Activated CD4-positive, alpha-beta T cell treated with anti-CD3 and anti-CD28 coated beads, Interleukin-2, amount 10 ng/mL, durations not matched to agents 24 days and 14 days (primary cell): ENCODE data around the gene PIGU. TPM values are rescaled to one million over a fixed set of nuclear protein-coding genes. Genes with fewer than 3 reads are reported as not detected.

ENCODE experiments used
- DNase-seq: peaks from one replicate; pipeline ENCODE4 v3.0.0; 2022
- H3K27ac Mint-ChIP-seq: one replicate; pipeline ENCODE4 v1.8.0; 2022; ENCODE audit warnings: mild to moderate bottlenecking, mixed read lengths
- H3K27me3 Mint-ChIP-seq: one replicate; pipeline ENCODE4 v1.8.0; 2022; ENCODE audit warnings: mixed read lengths
- H3K36me3 Mint-ChIP-seq: one replicate; pipeline ENCODE4 v1.8.0; 2022; ENCODE audit warnings: low read depth, mild to moderate bottlenecking, mixed read lengths
- H3K4me1 Mint-ChIP-seq: one replicate; pipeline ENCODE4 v1.8.0; 2021; ENCODE audit warnings: mixed read lengths
- H3K4me3 Mint-ChIP-seq: one replicate; pipeline ENCODE4 v1.8.0; 2022; ENCODE audit warnings: mild to moderate bottlenecking, moderate library complexity, mixed read lengths
- H3K9me3 Mint-ChIP-seq: one replicate; pipeline ENCODE4 v1.8.0; 2021; ENCODE audit warnings: mixed read lengths
- intact Hi-C: fragments of 100-400 bp; cut with micrococcal nuclease; formaldehyde crosslinking; loops from one replicate; pipeline ENCODE4 v1.15.1; 2023
- total RNA-seq: library from RNA; stranded (reverse); gene quantifications from 2 replicates; pipeline ENCODE4 v1.2.3, GENCODE V29; 2022

Gene PIGU
- total RNA-seq, 1 donor from 2014 or later, result 27.1 TPM

DNA sequence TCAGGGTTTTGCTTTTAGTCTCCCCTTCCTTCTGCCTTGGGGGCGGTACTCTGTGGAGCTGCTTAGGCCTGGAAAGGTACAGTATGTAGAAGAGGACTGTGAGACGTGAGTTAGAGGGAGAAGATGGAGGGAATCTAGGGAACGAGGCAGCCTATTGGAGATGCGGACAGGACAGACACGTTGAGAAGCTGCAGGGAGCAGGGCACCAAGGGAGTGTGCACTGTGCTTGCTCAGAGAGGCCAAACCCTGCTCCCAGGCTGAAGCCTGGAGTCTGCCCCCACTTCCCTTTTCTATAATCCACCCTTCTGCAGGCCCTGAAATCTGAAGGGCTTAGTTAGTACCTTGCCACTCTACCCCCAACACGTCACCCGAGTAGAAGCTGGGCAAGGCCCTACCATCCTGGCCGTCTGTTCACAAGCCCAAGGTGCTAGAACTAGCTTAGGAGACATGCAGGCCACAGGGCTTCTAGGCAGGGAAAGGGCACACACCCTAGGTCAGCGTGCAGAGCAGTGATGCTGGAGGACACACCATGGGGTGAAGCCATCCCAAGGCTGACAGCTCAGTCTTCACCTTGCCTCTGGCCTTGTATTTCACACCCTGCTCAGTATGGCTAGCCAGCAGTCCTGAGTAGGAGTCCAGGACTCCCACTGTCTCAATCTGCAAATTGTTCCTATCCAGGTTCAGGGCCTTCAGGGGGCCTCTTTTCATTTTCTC lies 34.1 kb upstream of the PIGU start:
- H3K27me3 Mint-ChIP-seq, result peaks cover 7% of the 10 kb centered on the region
- peak overlapping the region; percentile 85 for H3K4me3 Mint-ChIP-seq

DNA sequence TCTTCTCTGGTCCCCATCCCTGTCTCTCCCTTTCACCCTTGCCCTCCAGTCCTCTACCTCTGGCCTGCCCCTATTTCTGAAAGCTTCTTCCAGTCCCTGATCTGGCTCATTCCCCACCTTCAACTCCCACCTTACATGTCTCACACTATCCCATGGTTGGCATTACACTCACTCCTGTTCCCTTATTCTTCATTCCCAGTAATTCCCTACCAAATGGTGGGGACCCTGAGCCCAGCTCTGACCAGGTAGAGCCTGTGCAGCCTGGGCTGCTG lies 33.6 kb upstream of the PIGU start:
- peak overlapping the region; percentile 76 for H3K27ac Mint-ChIP-seq
- peaks cover 22% of the 10 kb centered on the region for H3K36me3 Mint-ChIP-seq
- H3K4me1 Mint-ChIP-seq, result peaks cover 28% of the 10 kb centered on the region
- peak overlapping the region; percentile 85 for H3K4me3 Mint-ChIP-seq
- DNase-seq, result no peak
- intact Hi-C loops, result no loop called here
- H3K27me3 Mint-ChIP-seq, result peaks cover 7% of the 10 kb centered on the region
- H3K9me3 Mint-ChIP-seq, result no peaks in the 10 kb centered on the region

More for the DNA sequence above, 34.1 kb upstream of the PIGU start:
- peaks cover 22% of the 10 kb centered on the region for H3K36me3 Mint-ChIP-seq
- peak; percentile 61 for DNase-seq
- no peaks in the 10 kb centered on the region for H3K9me3 Mint-ChIP-seq
- no peak overlapping the region for H3K27ac Mint-ChIP-seq
- H3K4me1 Mint-ChIP-seq, result peaks cover 26% of the 10 kb centered on the region
- intact Hi-C loops, result no loop called here

DNA sequence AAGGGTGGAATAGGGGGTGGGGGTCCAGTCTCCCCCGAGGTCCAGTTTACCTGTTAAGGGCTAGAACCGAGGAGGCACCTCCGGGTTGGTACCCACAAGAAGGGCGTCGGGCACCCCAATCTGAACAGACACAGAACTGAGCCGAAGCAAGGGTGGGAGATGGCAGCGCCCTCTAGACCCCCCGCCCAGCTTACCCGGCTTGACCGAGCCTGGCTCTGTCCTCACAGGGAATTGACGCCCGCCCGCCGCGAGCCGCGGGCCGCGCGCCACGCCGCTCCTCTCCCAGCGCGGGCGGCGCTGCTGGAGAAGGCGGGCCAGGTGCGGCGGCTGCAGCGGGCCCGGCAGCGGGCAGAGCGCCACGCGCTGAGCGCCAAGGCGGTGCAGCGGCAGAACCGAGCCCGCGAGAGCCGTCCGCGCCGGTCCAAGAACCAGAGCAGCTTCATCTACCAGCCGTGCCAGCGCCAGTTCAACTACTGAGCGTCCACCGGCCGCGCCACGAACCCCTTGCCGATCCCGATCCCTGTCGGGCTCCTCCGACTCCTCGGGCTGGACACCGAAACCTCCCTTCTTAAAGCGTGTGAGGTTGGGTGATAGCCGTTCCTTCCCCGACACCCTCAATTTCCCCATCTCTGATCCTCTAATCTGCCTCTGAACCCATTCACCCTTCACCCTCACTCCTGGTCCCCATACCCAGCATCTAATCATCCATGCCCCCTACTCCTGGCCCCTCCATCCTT lies 33.1 kb upstream of the PIGU start:
- peaks cover 7% of the 10 kb centered on the region for H3K27me3 Mint-ChIP-seq
- intact Hi-C loops, result loop anchor here (1.0 to 5.0 kb wide), 6 partner anchors 9 to 407 kb away; partner anchors contain the start of genes AHCY, DYNLRB1 and PIGU
- peaks cover 32% of the 10 kb centered on the region for H3K4me1 Mint-ChIP-seq
- peaks cover 22% of the 10 kb centered on the region for H3K36me3 Mint-ChIP-seq
- DNase-seq, result peak; percentile 85
- H3K4me3 Mint-ChIP-seq, result peak overlapping the region; percentile 89
- peak overlapping the region; percentile 92 for H3K27ac Mint-ChIP-seq
- no peaks in the 10 kb centered on the region for H3K9me3 Mint-ChIP-seq

DNA sequence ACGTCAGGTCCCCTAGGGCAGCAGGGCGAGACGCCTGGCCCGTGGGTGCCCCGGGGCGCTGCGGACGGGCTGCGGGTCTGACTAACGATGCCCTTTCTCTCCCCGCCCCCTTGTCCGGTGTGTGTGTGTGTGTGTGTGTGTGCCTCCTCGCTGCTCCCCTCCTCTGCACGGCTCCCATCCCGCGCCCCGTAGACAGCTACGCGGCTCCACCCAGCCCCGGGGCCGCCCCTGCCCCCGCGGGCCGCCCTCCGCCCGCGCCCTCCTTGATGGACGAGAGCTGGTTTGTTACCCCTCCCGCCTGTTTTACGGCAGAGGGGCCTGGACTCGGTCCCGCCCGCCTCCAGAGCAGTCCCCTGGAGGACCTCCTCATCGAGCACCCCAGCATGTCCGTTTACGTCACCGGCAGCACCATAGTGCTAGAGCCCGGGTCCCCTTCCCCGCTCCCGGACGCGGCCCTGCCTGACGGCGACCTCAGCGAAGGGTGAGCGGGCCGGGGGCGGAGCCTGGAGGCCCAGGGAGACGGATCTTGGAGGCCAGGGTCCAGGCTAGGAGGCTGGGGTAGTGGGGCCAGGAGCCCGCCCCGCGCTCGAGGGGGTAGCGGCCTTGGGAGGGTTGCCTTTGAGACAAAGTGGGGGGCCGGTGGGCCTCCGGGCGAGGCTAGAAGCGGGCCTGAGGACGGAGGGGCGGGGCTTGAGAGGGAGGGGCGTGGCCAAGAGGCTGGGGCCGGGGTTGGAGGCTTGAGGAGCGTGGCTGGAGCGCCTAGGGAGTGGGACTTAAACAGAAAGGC lies 32.3 kb upstream of the PIGU start:
- intact Hi-C loops, result loop anchor here (1.0 to 5.0 kb wide), 6 partner anchors 10 to 406 kb away; partner anchors contain the start of genes AHCY, DYNLRB1 and PIGU
- peak; percentile 94 for DNase-seq
- H3K9me3 Mint-ChIP-seq, result no peaks in the 10 kb centered on the region

DNA sequence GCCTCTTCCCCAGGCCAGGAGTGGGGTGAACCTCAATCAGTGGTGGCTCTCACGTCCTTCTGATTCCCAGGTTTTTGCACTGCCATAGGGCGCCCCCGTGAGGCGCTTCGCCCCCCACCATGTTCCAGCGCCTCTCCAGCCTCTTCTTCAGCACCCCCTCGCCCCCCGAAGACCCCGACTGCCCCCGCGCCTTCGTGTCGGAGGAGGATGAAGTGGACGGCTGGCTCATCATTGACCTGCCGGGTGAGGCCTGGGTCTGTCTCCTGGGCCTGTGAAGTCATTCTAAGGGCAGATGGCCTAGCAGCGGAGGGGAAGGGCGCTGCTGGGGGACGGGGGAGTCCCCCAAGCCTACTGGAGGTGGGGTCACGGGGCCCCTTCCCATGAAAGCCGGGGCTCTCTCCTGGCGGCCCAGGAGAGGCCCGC lies 31.7 kb upstream of the PIGU start:
- H3K4me3 Mint-ChIP-seq, result peak overlapping the region; percentile 89
- intact Hi-C loops, result loop anchor here (1.0 to 5.0 kb wide), 7 partner anchors 11 to 406 kb away; partner anchors contain the start of genes AHCY, DYNLRB1 and PIGU
- peak overlapping the region; percentile 92 for H3K27ac Mint-ChIP-seq

More for the DNA sequence above, 32.3 kb upstream of the PIGU start:
- Mint-ChIP-seq H3K27me3 (peaks cover 7% of the 10 kb centered on the region), H3K27ac (peak overlapping the region; percentile 92), H3K36me3 (peaks cover 19% of the 10 kb centered on the region), H3K4me3 (peak overlapping the region; percentile 89), H3K4me1 (peaks cover 35% of the 10 kb centered on the region)

DNA sequence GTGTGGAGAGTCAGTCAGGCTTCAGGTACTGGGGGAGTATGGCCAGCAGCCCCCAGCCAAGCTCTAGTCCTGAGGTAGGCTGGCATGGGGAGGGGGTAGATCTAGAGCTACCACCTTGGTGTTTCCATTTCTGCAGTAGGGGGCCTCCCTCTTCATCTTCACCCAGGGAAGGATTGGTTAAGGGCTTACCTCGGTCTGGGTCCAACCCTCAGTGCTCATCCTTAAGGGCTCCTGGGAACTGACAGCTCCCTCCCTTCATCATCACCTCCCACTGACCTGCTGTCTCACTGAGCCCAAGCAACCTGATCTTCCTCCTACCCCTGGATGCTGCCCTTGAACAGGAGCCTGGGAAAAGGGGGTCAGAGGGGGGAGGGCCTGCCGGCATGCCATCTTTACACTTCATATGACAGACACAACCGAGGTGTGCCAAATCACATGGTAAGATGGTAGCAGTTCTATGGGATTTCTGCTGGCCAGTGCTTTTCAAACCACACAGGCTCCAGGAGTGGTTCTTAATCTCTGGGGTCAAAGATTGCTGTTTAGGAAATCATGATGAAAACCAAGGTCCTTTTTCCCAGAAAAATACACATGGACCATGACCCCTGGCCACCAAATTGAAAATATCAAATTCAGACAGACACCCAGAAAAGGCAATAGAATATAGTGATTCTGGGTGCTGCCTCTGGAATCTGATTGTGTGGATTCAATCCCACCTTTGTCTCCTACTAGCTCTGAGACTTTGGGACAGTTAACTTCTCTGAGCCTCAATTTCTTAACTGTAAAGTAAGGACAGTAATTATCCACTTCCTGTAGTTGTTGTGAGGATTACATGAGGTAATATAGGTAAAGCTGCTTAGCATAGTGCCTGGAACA lies 30.3 kb upstream of the PIGU start:
- DNase-seq, result no peak
- peaks cover 36% of the 10 kb centered on the region for H3K4me1 Mint-ChIP-seq
- H3K27me3 Mint-ChIP-seq, result peaks cover 18% of the 10 kb centered on the region
- intact Hi-C loops, result loop anchor here (5.0 kb wide), 2 partner anchors 60 to 125 kb away; no protein-coding TSS in a partner anchor
- H3K36me3 Mint-ChIP-seq, result peaks cover 2% of the 10 kb centered on the region
- H3K4me3 Mint-ChIP-seq, result no peak overlapping the region
- no peak overlapping the region for H3K27ac Mint-ChIP-seq
- no peaks in the 10 kb centered on the region for H3K9me3 Mint-ChIP-seq

More for the DNA sequence above, 31.7 kb upstream of the PIGU start:
- peaks cover 7% of the 10 kb centered on the region for H3K27me3 Mint-ChIP-seq
- H3K9me3 Mint-ChIP-seq, result no peaks in the 10 kb centered on the region
- DNase-seq, result peak; percentile 87
- H3K36me3 Mint-ChIP-seq, result peaks cover 16% of the 10 kb centered on the region
- peaks cover 36% of the 10 kb centered on the region for H3K4me1 Mint-ChIP-seq

DNA sequence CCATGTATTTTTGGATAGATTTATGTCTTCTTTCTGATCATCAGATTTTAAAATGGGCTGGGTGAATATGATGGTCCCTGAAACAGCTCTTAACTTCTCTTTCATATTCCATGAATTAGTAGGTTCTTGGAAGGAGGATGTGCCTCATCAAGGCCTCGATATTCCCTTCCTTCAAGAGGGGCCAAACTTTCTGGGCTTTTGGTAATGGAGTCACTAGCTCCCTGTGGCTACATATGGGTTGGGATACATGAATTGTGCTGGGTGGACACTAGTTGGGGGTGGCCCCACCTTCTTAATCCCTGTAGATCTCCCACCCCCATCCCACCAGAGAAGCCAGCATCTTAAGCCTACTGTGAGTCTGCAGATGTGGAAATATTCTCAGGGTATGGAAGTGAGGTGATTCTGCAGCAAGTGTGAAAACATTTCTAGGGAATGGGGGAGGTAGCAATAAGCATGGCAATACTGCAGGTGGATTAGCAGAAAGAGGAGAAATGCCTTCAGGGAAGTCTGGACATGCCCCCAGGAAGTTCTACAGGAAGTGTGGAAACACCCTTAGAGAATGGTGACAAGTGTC lies 29.5 kb upstream of the PIGU start:
- Mint-ChIP-seq H3K36me3 (no peaks in the 10 kb centered on the region), H3K4me1 (peaks cover 36% of the 10 kb centered on the region), H3K27me3 (peaks cover 23% of the 10 kb centered on the region), H3K4me3 (no peak overlapping the region), H3K27ac (peak overlapping the region; percentile 7), H3K9me3 (no peaks in the 10 kb centered on the region)
- intact Hi-C loops, result loop anchor here (5.0 kb wide), 2 partner anchors 61 to 124 kb away; no protein-coding TSS in a partner anchor
- DNase-seq, result no peak

DNA sequence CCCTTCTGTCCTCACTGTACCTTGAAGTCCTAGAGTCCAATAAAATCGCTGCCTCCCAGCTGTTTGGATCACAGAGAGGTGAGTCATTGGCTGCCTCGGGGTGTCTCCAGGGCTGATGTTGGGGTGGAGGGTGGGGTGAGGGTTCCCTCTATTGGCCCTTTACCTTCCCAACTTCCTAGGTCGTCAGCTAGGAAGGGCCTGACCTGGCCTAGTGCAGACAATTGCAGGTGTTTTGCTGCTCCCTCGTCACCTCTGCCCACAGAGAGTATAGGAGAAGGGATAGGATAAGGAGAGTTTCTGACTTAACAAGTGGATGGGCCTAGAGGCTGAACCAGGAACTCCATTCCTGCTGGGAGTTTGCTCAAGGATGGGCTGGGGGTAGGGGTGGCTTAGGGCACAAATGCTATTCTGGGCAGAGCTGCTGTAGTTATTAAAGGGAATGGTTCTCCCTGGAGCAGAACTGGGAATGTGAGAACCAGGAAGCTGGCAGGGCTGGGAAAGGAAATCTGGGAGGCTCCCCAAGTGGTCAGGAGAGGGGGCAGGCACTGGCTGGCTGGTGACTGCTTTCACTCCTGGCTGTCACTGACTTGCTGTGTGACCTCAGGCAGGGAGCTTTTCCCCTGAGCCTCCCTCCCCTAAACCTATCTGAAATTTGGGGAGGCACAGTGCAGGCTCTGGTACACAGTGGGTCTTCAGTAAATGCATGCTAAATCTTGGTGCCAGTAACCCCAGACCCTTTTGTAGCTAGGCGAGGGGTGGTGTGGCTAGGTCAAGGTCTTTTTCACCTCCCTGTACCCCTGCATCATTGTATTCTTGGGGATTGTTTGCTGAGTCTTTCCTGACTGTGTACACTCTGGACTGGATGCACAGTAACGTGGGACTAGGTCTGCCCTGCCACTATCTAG lies 28.8 kb upstream of the PIGU start:
- Mint-ChIP-seq H3K27me3 (peaks cover 21% of the 10 kb centered on the region), H3K4me3 (peak overlapping the region; percentile 88), H3K4me1 (peaks cover 34% of the 10 kb centered on the region), H3K27ac (no peak overlapping the region), H3K9me3 (no peaks in the 10 kb centered on the region), H3K36me3 (no peaks in the 10 kb centered on the region)
- DNase-seq, result no peak
- intact Hi-C loops, result loop anchor here (2.0 to 5.0 kb wide), 4 partner anchors 13 to 147 kb away; partner anchors contain the start of gene MAP1LC3A

DNA sequence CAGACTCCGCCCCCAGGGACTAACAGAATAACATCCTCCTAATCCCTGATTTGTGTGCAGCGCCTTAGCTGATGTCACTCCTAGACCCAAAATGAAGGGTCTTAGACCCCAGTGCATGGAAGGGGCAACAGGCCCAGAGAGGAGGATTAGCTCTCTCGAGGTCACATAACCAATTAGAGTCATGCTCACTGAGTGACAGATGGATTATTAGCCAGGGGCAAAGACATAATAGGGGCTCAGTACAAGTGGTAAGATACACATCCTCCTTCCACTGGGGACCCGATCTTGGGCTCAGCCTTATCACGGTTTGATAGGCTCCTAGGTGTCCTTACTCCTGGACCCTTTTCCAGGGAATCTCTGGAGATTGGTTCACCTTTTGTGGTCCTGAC lies 28.1 kb upstream of the PIGU start:
- peak overlapping the region; percentile 90 for H3K27ac Mint-ChIP-seq
- peak overlapping the region; percentile 88 for H3K4me3 Mint-ChIP-seq
- peak; percentile 62 for DNase-seq
- no peaks in the 10 kb centered on the region for H3K9me3 Mint-ChIP-seq
- H3K4me1 Mint-ChIP-seq, result peaks cover 29% of the 10 kb centered on the region
- no peaks in the 10 kb centered on the region for H3K36me3 Mint-ChIP-seq
- peaks cover 16% of the 10 kb centered on the region for H3K27me3 Mint-ChIP-seq
- intact Hi-C loops, result loop anchor here (2.0 to 5.0 kb wide), 4 partner anchors 14 to 146 kb away; partner anchors contain the start of gene MAP1LC3A

DNA sequence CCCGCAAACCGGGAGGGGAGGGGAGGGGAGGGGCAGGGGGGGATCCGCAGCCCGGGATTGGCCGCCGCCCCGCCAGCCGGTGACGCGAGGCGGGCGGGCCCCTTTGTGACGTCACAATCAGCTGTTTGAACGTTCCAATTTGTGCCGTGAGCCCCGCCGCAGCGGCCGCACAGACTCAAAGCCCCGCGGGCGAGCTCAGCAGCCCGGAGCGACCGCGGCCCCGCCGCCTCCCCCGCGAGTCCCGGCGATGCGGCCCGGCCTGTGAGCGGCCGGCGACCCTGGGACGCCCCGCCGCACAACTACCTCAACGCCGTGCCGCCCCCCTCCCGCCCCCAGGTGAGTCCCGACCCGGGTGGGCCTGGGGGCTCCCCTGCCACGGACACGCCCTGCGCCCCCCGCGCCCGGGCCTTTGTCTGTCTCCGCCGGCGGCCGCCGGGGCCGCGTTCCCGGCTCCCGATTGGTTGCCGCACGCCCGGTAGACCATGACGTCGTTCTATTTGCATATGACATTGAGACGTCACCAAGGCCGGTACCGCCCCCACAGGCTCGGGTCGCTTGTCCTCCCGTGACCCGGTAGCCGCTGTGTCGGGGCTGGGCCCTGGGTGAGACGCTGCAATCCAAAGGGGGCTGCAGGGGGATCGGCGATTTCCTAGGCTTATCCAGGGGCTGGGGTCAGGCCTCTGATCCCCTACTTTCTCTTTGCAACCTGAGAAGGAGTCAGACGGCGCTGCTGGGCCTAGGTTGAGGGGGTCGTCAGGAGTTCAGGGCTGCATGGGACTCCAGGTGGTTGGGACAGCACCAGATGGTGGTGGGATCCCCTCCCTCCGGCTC lies 27.5 kb upstream of the PIGU start, which contains the start of gene TP53INP2:
Gene TP53INP2, plus strand, starts transcription at position 168 of the 831 bp plus-strand sequence. CDS start 4,396 bp downstream, outside the sequence.
- peak; percentile 96 for DNase-seq
- peaks cover 16% of the 10 kb centered on the region for H3K27me3 Mint-ChIP-seq
- intact Hi-C loops, result loop anchor here (1.0 to 5.0 kb wide), 5 partner anchors 14 to 146 kb away; partner anchors contain the start of gene MAP1LC3A
- peak within 1 kb of the TSS; percentile 90 for H3K27ac Mint-ChIP-seq
- H3K4me1 Mint-ChIP-seq, result peaks cover 29% of the 10 kb centered on the region
- no peaks in the 10 kb centered on the region for H3K9me3 Mint-ChIP-seq
- H3K36me3 Mint-ChIP-seq, result no peaks in the 10 kb centered on the region
- peak within 1 kb of the TSS; percentile 88 for H3K4me3 Mint-ChIP-seq
